HG02759 (cell line): ENCODE data around the gene NEO1.

ENCODE experiments used
- ATAC-seq: cut with Tn5 transposase; IDR thresholded peaks from one replicate; pipeline ENCODE4 v1.9.1; 2021; ENCODE audit warnings: mild to moderate bottlenecking, moderate library complexity; ENCODE audit not compliant: unreplicated experiment

NEO1 gene

GRCh38 chr15:73051807-73052652 lies at the start of gene NEO1:
Gene NEO1 (plus strand): TSS chr15:73052463. CDS start chr15:73052676, 213 bp downstream.
- peak; percentile 65 for ATAC-seq

GRCh38 chr15:73004462-73004861 lies 47.8 kb upstream of the NEO1 start:
- ATAC-seq = no peak

GRCh38 chr15:73005032-73005431 lies 47.2 kb upstream of the NEO1 start:
- ATAC-seq = no peak

- ATAC-seq = no peak
Observed at GRCh38 chr15:73005446-73005845, 46.8 kb upstream of the NEO1 start.

GRCh38 chr15:73006523-73006922 lies 45.7 kb upstream of the NEO1 start:
- no peak for ATAC-seq

- ATAC-seq = no peak
Observed at GRCh38 chr15:73009066-73010056, 42.9 kb upstream of the NEO1 start.

GRCh38 chr15:73010154-73011152 lies 41.8 kb upstream of the NEO1 start:
- no peak for ATAC-seq

GRCh38 chr15:73014904-73015303 lies 37.4 kb upstream of the NEO1 start:
- ATAC-seq = no peak

- ATAC-seq = no peak
Observed at GRCh38 chr15:73015493-73015892, 36.8 kb upstream of the NEO1 start.

GRCh38 chr15:73017987-73018386 lies 34.3 kb upstream of the NEO1 start:
- ATAC-seq = no peak

- no peak for ATAC-seq
Observed at GRCh38 chr15:73019154-73019553, 33.1 kb upstream of the NEO1 start.

GRCh38 chr15:73019601-73020146 lies 32.6 kb upstream of the NEO1 start:
- no peak for ATAC-seq

- ATAC-seq = no peak
Observed at GRCh38 chr15:73021139-73021621, 31.1 kb upstream of the NEO1 start.

- no peak for ATAC-seq
Observed at GRCh38 chr15:73022161-73022560, 30.1 kb upstream of the NEO1 start.

GRCh38 chr15:73023071-73023470 lies 29.2 kb upstream of the NEO1 start:
- ATAC-seq = no peak

GRCh38 chr15:73024168-73024567 lies 28.1 kb upstream of the NEO1 start:
- ATAC-seq = no peak

- ATAC-seq = no peak
Observed at GRCh38 chr15:73026511-73027054, 25.7 kb upstream of the NEO1 start.

- no peak for ATAC-seq
Observed at GRCh38 chr15:73028031-73028430, 24.2 kb upstream of the NEO1 start.

- no peak for ATAC-seq
Observed at GRCh38 chr15:73028831-73029451, 23.3 kb upstream of the NEO1 start.
